GM20000 (cell line): ENCODE measurements around the gene SPAG6.

Source experiments
- DNase-seq: peaks from one replicate; pipeline ENCODE4 v3.0.0; 2012; ENCODE audit warnings: low spot score
- CTCF ChIP-seq: IDR thresholded peaks from 2 replicates; pipeline ENCODE4 v1.5.1; 2012; ENCODE audit warnings: mild to moderate bottlenecking, control low read depth; ENCODE audit errors: extremely low read depth, missing control alignments

The SPAG6 gene

GRCh38 chr10:22466763-22467334 lies 121.6 kb downstream of the SPAG6 start:
- no peak for TF ChIP-seq CTCF
- no peak for DNase-seq
